EL (cell line): ENCODE results near the gene INPP5J.
"Not testable (repeated sequence)": the region's sequence is repeated elsewhere in the genome, so short reads cannot be mapped to it uniquely, and the experiment has no call there.

ENCODE experiments used
- DNase-seq: peaks from one replicate; pipeline ENCODE4 v3.0.0-alpha.2; 2016

Gene INPP5J

GRCh38 chr22:31103111-31103510, 19.7 kb upstream of the INPP5J start:
- DNase-seq = no peak

- DNase-seq = no peak
These were observed 18.7 kb upstream of the INPP5J start for GRCh38 chr22:31103899-31104694.

DNA sequence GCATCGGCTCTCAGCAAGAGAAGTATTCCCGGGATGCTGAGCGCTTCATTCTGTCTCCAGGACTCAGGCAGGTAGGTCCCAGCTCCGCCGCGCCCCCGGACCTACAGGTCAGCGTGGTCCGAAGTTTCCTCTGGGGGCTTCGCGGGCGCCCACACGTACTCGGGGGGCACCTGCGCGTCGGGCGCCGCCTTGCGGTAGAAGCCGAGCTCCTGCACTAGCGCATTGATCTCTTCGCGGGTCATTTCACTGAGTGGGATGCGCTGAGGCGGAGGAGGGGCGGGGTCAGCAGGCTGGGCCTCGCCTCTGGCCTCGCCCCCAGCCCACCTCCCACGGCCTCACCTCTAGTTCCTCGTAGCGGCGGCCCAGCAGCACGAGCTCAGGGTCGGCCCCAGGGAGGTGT, 17.9 kb upstream of the INPP5J start:
- no peak for DNase-seq

- DNase-seq = no peak
These were observed 17.4 kb upstream of the INPP5J start for GRCh38 chr22:31105282-31105929.

DNA sequence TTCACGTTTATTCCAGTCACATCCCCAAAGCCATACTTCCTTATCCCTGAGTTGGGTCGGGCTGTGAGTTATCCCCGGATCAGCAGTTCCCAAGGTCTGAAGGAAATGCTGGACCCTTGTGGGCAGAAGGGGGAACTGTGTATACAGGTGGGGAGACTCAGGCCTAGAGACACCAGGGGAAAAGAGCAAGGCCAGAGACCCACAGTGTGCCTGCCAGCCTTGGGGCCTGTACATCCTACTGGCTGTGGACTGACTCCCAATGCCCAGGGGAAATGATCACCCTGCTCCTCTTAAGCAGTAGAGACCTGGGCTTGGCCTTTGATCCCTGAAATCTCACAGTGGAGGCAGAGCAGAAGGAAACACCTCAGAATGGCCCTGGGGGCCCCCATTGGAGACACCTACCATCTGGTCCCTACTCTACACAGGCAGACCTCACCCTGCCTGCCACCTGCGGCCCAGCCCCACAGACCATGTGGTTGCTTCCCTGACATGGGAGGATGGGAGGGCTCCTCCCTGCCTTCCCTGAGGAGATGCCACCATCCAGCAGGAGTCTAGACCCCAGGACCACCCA, 16.7 kb upstream of the INPP5J start:
- peak; percentile 43 for DNase-seq

GRCh38 chr22:31106731-31107177, 16.0 kb upstream of the INPP5J start:
- peak; percentile 66 for DNase-seq

GRCh38 chr22:31107178-31107893, 15.4 kb upstream of the INPP5J start, which contains the start of gene SELENOM:
Gene SELENOM (minus strand): TSS chr22:31107568. CDS start chr22:31107505, 63 bp downstream.
- DNase-seq = peak; percentile 99

DNA sequence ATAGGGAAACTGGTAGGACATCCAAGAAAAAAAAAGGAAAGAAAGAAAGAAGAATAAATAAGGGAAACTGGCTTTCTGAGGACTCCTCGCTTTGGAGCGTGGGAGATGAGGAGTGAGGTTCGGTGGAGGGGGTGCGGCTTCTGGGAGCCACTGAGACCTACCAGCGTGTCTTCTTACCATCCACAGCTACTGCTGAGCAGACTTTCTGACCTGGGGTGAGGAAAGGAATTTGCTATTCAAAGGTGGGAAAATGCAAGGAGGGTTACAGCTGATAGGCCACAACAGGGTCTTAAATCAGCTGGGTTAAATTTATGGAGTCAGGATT, 14.9 kb upstream of the INPP5J start:
- no peak for DNase-seq

GRCh38 chr22:31112547-31113091, 10.1 kb upstream of the INPP5J start:
- not testable (repeated sequence) for DNase-seq

DNA sequence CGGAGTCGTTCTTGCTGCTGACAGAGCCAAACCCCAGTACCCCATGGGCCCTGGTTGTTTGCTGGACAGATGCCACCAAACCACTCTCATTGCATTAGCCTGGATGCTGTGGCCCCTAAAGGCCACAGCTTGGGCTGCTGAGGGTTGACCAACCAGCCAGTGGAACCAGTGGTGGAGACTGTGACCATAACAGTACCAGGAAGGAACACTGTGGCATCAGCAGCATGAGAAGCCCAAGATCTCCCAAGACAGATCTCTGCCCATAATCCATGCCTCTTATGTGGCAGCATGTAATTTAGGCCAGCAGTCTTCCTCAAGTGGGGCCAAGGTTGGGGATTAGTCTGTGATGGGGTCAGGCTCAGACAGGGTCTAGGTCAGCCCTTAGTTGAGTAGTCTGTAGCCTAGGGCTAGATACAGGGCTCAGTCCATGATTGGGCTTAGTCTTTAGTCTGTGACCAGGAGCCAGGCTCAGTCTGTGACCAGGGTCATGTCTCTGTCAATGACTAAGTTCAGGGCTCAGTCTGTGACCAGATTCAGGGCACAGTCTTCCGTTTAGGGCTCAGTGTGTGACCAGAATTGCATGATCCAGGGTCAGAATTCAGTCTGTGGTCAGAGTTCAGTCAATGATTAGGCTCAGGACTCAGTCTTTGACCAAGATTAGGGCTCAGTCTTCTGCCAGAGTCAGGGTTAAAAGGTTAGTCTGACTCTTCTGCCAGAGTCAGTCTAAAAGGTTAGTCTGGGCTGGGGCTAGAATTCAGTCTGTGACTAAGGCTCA, 4.5 kb upstream of the INPP5J start:
- no peak for DNase-seq

GRCh38 chr22:31119026-31119717, 3.6 kb upstream of the INPP5J start:
- no peak for DNase-seq

DNA sequence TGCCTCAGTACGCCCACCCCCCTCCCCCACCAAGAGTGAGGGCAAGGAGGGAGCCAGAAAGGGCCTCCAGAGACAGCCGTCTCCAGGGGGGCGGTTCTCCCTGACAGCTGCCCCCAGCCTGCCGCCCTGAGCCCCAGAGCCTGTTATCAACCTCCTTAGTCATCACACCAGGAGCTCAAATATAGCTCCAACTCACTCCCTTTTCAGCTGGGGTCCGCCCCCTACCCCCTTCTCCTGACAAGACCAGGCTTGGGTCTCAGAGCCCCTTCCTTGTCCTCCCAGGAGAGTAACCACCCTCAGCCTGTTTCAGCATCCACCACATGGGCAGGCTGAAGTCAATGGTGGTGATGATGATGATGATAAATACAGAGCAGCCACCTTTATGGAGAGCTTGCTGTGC, 2.5 kb upstream of the INPP5J start:
- no peak for DNase-seq

DNA sequence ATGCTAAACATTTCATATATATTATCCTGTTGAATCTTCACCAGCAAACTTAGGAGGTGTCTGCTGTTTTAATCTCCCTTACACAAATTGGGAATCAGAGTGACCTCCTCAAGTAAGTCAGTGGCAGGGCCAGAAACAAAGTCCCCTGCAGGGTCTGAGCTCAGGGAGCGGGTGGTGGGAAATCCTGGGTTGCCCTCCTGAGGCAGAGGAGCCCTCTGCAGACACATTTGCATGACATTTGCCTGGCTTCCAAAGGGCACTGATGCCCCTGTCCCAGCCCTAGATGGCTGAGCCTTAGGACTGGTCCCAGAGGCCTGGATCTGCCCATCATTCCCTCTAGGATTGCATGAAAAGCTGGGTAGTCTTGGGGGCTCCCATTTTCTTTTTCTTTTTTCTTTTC, 2.1 kb upstream of the INPP5J start:
- DNase-seq = no peak

- no peak for DNase-seq
These were observed 1.4 kb upstream of the INPP5J start for GRCh38 chr22:31121403-31121802.

DNA sequence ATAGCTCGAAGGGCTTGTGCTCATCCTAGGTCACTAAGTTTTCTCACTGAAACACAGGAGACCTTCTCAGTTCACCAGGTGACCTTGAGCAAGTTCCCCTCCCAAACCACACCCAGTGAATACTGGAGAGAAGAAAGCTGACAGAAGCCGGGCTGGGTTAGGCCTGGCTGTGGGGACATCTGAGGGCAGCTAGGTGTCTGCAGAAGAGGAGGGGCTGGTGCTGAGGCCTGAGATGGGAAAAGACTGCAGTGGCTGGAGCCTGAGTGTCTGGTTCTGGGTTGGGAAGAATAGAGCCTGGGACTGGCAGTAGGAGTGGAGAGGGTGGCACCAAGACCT, 602 bp upstream of the INPP5J start:
- DNase-seq = no peak

DNA sequence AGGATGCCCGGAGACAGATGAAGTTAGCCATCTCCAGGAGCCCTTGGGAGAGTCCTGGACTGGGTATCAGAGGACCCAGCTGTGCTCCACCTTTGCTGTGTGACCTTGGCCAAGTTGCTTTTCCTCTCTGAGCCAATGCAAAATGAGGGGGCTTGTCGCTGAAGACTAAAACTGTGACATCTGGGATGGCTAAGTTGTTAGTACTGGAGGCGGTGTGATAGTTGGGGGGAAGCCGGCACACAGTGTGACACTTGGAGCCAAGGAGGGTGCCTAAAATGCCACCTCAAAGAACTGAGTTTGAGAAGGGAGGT, 481 bp downstream of the INPP5J start:
- no peak for DNase-seq

DNA sequence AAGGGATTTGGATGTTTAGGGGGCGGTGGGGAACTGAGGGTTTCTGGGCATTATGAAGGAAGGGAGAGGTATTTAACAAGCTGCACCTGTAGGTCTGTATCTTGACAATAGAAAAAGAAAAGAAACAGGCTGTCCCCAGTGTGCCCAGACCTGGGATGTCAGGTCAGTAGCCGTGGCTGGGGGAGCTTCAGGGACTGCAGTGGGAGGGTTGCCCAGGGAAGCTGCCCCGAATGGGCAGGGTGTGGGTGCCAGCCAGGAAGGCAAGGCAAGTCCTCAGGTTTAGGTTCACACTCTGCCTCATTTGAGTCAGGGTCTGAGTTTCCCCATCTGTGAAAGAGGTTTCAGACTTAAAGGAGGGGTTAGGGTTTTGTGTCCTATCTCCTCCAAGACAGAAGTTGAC, 1.5 kb downstream of the INPP5J start:
- no peak for DNase-seq

DNA sequence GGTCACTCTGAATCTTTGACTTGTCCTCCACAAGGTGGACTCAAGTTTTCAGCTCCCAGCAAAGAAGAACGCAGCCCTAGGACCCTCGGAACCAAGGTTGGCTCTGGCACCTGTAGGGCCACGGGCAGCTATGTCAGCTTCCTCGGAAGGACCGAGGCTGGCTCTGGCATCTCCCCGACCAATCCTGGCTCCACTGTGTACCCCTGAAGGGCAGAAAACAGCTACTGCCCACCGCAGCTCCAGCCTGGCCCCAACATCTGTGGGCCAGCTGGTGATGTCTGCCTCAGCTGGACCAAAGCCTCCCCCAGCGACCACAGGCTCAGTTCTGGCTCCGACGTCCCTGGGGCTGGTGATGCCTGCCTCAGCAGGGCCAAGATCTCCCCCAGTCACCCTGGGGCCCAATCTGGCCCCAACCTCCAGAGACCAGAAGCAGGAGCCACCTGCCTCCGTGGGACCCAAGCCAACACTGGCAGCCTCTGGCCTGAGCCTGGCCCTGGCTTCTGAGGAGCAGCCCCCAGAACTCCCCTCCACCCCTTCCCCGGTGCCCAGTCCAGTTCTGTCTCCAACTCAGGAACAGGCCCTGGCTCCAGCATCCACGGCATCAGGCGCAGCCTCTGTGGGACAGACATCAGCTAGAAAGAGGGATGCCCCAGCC, 2.2 kb downstream of the INPP5J start:
- DNase-seq = no peak

DNA sequence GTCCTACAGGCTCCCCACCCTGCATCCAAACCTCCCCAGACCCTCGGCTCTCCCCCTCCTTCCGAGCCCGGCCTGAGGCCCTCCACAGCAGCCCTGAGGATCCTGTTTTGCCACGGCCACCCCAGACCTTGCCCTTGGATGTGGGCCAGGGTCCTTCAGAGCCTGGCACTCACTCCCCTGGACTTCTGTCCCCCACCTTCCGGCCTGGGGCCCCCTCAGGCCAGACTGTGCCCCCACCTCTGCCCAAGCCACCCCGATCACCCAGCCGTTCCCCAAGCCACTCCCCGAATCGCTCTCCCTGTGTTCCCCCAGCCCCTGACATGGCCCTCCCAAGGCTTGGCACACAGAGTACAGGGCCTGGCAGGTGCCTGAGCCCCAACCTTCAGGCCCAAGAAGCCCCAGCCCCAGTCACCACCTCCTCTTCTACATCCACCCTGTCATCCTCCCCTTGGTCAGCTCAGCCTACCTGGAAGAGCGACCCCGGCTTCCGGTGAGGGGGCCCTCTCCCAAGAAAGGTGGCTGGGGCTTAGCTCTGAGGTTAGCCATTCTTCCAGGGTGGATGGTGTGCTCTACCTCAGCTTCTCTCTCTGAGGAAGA, 2.9 kb downstream of the INPP5J start:
- no peak for DNase-seq

DNA sequence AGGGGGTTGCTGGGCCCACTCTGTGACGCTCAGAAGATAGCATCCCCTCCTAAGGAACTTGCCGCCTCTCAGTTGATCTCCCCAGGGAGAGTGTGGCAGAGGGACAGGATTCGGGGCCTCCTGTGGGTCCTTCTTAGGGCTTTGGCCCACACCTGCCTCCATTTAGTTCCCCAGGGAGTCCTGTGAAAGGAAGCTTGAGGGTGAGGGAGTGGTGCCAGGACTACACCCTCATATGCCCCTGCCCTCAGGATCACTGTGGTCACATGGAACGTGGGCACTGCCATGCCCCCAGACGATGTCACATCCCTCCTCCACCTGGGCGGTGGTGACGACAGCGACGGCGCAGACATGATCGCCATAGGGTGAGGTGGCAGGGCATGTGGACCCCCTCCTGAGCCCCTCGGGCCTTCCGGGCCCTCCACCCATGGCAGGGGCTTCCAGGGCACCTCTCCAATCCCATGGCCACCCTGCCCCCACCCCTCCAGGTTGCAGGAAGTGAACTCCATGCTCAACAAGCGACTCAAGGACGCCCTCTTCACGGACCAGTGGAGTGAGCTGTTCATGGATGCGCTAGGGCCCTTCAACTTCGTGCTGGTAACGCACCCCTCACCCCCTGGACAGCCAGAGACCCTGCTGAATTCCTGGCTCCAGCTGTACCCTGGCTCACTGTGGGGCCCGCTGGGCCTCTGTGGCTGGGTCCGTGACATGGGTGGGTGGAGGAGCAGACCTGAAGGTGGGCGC, 3.5 kb downstream of the INPP5J start:
- DNase-seq = no peak

DNA sequence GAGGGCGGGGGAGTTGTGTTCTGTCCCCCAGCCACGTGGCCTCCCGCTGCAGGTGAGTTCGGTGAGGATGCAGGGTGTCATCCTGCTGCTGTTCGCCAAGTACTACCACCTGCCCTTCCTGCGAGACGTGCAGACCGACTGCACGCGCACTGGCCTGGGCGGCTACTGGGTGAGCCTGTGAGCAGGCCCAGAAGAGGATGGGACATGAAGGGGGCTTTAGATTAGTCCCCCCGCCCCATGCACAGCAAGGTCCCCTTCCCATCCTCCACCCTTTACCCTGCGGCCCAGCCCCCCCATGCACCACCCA, 4.1 kb downstream of the INPP5J start:
- DNase-seq = no peak
